ENCODE measurements around the gene MMP23B.

MMP23B gene

DNA sequence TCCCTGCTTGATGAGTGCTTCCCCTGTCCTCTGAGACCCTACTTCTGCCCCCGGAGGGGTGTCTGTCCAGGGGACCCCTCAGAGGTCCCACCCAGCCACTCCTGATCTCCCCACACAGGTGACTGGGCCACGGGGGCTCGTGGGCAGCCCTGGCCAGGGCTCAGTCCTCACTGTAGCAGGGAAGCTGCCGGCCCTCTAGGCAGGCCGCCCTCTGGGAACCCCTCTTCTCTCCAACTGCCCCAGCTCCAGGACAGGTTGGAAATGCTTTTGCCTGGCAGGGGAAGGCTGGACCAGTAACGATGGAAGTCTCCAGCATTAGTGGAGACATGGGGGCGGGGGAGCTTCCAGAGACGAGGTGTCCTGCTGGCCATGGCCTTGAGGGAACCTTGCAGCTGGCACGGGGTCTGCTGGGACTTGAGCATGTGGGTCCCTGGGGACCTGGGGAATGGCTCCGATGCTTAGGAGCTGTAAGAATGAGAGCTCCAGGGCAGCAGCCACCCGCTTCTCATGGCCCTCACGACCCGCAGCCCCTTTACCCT, 28.9 kb upstream of the MMP23B start:
- Histone ChIP-seq H3K27ac (ENCODE audit: low read depth, low read length) (no peak overlapping the region), H3K9me3 (ENCODE audit: control insufficient read depth in 1 of 2, low read length in 2 of 2) (no peaks in the 10 kb centered on the region), H3K27me3 (ENCODE audit: control insufficient read depth in 1 of 2, insufficient read depth in 2 of 2, low read length in 2 of 2) (peaks cover 5 to 9% of the 10 kb centered on the region in 2 donors), H3K9ac (ENCODE audit: low read depth in 1 of 2, low read length in 2 of 2) (no peak overlapping the region), H3K36me3 (ENCODE audit: control insufficient read depth in 1 of 2, insufficient read depth in 2 of 2, low read length in 2 of 2) (no peaks in the 10 kb centered on the region), H3K4me3 (ENCODE audit: low read depth in 1 of 2, low read length in 2 of 2) (no peak overlapping the region), H3K4me1 (ENCODE audit: control insufficient read depth in 1 of 2, insufficient read depth in 2 of 2, low read length in 2 of 2) (peaks cover 0 to 15% of the 10 kb centered on the region in 2 donors)

DNA sequence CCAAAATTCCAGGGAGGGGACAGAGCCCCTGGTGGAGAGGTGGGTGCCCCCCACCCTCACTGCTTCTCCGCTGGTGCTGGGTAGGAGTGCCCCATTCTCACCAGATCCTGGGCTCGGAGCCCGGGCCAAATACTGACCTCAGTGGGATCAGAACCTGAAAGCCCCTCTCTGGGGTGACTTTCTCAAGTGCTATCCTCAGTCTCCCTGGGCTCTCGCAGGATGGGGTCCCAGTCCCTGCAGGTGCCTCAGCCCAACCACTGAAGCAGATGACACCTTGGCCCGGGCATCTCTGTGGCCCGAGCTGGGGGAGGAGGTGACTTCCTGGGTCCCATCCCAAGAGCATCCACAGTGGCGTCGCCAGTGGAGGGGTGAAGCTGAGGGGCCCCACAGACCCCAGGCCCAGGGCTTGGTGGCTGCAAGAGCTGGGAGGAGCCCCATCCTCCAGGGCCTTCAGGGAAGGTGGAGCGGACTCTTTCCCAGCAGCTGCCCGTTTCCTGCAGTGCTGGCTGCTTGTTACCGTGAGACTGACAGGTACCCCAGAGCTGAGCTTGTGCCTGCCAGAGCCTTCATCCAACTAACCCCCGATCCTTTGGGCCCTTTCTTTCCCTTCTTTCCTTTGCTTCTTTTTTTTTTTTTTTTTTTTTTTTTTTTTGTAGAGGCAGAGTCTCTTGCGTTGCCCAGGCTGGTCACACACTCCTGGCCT, 28.2 kb upstream of the MMP23B start:
- H3K4me3 ChIP-seq (ENCODE audit: low read depth in 1 of 2, low read length in 2 of 2) = no peak overlapping the region
- peaks cover 0 to 15% of the 10 kb centered on the region in 2 donors for H3K4me1 ChIP-seq (ENCODE audit: control insufficient read depth in 1 of 2, insufficient read depth in 2 of 2, low read length in 2 of 2)
- peaks cover 5 to 6% of the 10 kb centered on the region in 2 donors for H3K27me3 ChIP-seq (ENCODE audit: control insufficient read depth in 1 of 2, insufficient read depth in 2 of 2, low read length in 2 of 2)
- no peak overlapping the region for H3K27ac ChIP-seq (ENCODE audit: low read depth, low read length)
- H3K9me3 ChIP-seq (ENCODE audit: control insufficient read depth in 1 of 2, low read length in 2 of 2) = no peaks in the 10 kb centered on the region
- H3K9ac ChIP-seq (ENCODE audit: low read depth in 1 of 2, low read length in 2 of 2) = no peak overlapping the region
- H3K36me3 ChIP-seq (ENCODE audit: control insufficient read depth in 1 of 2, insufficient read depth in 2 of 2, low read length in 2 of 2) = no peaks in the 10 kb centered on the region

DNA sequence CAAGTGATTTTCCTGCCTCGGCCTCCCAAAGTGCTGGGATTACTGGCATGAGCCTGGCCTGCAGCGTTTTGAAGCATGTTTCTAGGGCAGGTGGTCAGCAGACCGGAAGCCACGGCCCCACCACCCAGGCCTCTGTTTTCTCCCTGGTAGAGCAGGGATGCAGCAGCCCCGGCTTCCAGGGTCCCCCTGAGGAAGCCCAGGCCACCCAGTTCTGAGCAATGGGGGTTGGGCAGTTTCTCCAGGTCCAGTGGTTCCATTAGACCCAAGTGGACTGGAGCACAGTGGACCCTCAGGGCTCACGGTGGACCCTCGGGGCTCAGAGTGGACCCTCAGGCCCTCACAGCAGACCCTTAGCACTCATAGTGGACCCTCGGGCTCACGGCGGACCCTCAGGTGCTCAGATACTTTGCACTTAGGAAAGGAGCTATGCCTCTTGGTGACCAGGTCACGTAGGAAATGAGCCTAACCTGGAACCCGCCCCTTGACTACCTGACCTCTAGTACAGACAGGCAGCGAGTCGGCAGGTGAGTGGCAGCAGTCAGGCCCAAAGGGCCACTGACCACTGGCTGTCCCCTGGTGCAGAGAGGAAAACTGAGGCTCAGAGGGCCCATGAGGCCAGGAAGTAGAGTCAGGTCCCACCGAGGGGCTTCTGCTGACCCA, 27.5 kb upstream of the MMP23B start:
- Histone ChIP-seq H3K27me3 (ENCODE audit: control insufficient read depth in 1 of 2, insufficient read depth in 2 of 2, low read length in 2 of 2) (peaks cover 5 to 6% of the 10 kb centered on the region in 2 donors), H3K4me1 (ENCODE audit: control insufficient read depth in 1 of 2, insufficient read depth in 2 of 2, low read length in 2 of 2) (peaks cover 0 to 10% of the 10 kb centered on the region in 2 donors), H3K4me3 (ENCODE audit: low read depth in 1 of 2, low read length in 2 of 2) (no peak overlapping the region), H3K9ac (ENCODE audit: low read depth in 1 of 2, low read length in 2 of 2) (no peak overlapping the region), H3K27ac (ENCODE audit: low read depth, low read length) (no peak overlapping the region), H3K9me3 (ENCODE audit: control insufficient read depth in 1 of 2, low read length in 2 of 2) (no peaks in the 10 kb centered on the region), H3K36me3 (ENCODE audit: control insufficient read depth in 1 of 2, insufficient read depth in 2 of 2, low read length in 2 of 2) (no peaks in the 10 kb centered on the region)

DNA sequence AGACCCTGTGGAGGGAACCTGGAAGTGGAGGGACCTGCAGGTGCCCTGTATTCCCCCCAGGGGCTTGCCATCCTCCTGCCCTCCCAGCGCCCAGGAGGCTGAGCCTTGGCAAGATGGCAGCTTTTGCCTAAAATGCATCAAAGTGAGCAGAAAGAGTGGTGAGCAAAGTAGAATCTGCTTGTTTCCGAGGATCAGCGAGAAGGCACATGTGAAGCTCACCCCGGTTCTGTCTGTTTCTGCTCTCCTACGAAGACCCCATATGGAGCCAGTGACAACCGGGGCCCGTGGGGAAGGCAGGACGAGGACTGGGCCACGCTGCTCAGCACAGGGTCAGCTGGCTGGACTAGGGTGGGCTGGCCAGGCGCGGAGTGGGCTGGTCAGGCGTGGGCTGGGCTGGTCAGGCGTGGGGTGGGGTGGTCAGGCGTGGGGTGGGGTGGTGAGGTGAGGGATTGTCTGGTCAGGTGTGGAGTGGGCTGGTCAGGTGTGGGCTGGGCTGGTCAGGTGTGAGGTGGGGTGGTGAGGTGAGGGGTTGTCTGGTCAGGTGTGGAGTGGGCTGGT, 26.9 kb upstream of the MMP23B start:
- H3K4me1 ChIP-seq (ENCODE audit: control insufficient read depth in 1 of 2, insufficient read depth in 2 of 2, low read length in 2 of 2) = peaks cover 0 to 10% of the 10 kb centered on the region in 2 donors
- H3K9ac ChIP-seq (ENCODE audit: low read depth in 1 of 2, low read length in 2 of 2) = no peak overlapping the region
- H3K27me3 ChIP-seq (ENCODE audit: control insufficient read depth in 1 of 2, insufficient read depth in 2 of 2, low read length in 2 of 2) = peaks cover 5 to 6% of the 10 kb centered on the region in 2 donors
- H3K36me3 ChIP-seq (ENCODE audit: control insufficient read depth in 1 of 2, insufficient read depth in 2 of 2, low read length in 2 of 2) = no peaks in the 10 kb centered on the region
- no peak overlapping the region for H3K27ac ChIP-seq (ENCODE audit: low read depth, low read length)
- no peak overlapping the region for H3K4me3 ChIP-seq (ENCODE audit: low read depth in 1 of 2, low read length in 2 of 2)
- H3K9me3 ChIP-seq (ENCODE audit: control insufficient read depth in 1 of 2, low read length in 2 of 2) = no peaks in the 10 kb centered on the region

DNA sequence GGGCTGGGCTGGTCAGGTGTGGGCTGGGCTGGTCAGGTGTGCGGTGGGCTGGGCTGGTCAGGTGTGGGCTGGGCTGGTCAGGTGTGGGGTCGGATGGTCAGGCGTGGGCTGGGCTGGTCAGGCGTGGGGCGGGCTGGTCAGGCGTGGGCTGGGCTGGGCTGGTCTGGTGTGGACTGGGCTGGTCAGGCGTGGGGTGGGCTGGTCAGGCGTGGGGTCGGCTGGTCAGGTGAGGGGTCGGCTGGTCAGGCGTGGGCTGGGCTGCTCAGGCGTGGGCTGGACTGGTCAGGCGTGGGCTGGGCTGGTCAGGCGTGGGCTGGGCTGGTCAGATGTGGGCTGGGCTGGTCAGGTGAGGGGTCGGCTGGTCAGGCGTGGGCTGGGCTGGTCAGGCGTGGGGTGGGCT, 26.2 kb upstream of the MMP23B start:
- H3K27ac ChIP-seq (ENCODE audit: low read depth, low read length) = no peak overlapping the region
- H3K4me1 ChIP-seq (ENCODE audit: control insufficient read depth in 1 of 2, insufficient read depth in 2 of 2, low read length in 2 of 2) = peaks cover 0 to 5% of the 10 kb centered on the region in 2 donors
- H3K9ac ChIP-seq (ENCODE audit: low read depth in 1 of 2, low read length in 2 of 2) = no peak overlapping the region
- H3K36me3 ChIP-seq (ENCODE audit: control insufficient read depth in 1 of 2, insufficient read depth in 2 of 2, low read length in 2 of 2) = no peaks in the 10 kb centered on the region
- no peaks in the 10 kb centered on the region for H3K9me3 ChIP-seq (ENCODE audit: control insufficient read depth in 1 of 2, low read length in 2 of 2)
- peaks cover 5 to 6% of the 10 kb centered on the region in 2 donors for H3K27me3 ChIP-seq (ENCODE audit: control insufficient read depth in 1 of 2, insufficient read depth in 2 of 2, low read length in 2 of 2)
- H3K4me3 ChIP-seq (ENCODE audit: low read depth in 1 of 2, low read length in 2 of 2) = no peak overlapping the region

DNA sequence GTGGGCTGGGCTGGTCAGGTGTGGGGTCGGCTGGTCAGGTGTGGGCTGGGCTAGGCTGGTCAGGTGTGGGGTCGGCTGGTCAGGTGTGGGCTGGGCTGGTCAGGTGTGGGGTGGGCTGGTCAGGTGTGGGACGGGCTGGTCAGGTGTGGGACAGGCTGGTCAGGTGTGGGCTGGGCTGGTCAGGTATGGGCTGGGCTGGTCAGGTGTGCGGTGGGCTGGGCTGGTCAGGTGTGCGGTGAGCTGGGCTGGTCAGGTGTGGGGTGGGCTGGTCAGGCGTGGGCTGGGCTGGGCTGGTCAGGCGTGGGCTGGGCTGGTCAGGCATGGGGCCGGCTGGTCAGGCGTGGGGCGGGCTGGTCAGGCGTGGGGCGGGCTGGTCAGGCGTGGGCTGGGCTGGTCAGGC, 25.7 kb upstream of the MMP23B start:
- H3K9me3 ChIP-seq (ENCODE audit: control insufficient read depth in 1 of 2, low read length in 2 of 2) = no peaks in the 10 kb centered on the region
- H3K9ac ChIP-seq (ENCODE audit: low read depth in 1 of 2, low read length in 2 of 2) = no peak overlapping the region
- no peak overlapping the region for H3K27ac ChIP-seq (ENCODE audit: low read depth, low read length)
- peaks cover 2 to 5% of the 10 kb centered on the region in 2 donors for H3K27me3 ChIP-seq (ENCODE audit: control insufficient read depth in 1 of 2, insufficient read depth in 2 of 2, low read length in 2 of 2)
- H3K4me1 ChIP-seq (ENCODE audit: control insufficient read depth in 1 of 2, insufficient read depth in 2 of 2, low read length in 2 of 2) = peaks cover 0 to 5% of the 10 kb centered on the region in 2 donors
- no peaks in the 10 kb centered on the region for H3K36me3 ChIP-seq (ENCODE audit: control insufficient read depth in 1 of 2, insufficient read depth in 2 of 2, low read length in 2 of 2)
- H3K4me3 ChIP-seq (ENCODE audit: low read depth in 1 of 2, low read length in 2 of 2) = no peak overlapping the region

DNA sequence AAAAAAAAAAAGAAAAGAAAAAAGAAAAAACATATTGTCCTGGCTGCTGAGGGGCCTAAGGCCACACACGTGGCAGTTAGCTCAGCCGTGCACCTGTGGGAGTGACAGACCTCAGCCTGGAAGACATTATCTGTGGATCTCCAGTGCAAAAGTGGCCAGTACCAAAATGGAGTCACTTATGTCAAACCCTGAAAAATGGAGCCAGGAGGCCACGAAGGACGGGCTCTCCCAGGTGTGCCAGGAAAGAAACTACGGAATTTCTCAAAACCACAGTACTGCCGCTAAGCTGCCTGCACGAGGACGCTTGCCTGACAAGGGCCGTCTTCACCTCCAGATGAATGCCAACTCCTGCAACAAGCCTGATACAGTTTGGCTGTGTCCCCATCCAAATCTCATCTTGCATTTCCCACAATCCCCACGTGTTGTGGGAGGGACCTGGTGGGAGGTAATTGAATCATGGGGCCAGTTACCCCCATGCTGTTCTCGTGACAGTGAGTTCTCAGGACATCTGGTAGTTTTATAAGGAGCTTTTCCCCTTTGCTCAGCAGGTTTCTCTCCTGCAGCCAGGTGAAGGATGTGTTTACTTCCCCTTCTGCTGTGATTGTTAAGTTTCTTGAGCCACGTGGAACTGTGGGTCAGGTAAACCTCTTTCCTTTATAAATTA, 22.0 kb upstream of the MMP23B start:
- Histone ChIP-seq H3K4me3 (ENCODE audit: low read depth in 1 of 2, low read length in 2 of 2) (no peak overlapping the region), H3K27ac (ENCODE audit: low read depth, low read length) (no peak overlapping the region), H3K4me1 (ENCODE audit: control insufficient read depth in 1 of 2, insufficient read depth in 2 of 2, low read length in 2 of 2) (peaks cover 9 to 20% of the 10 kb centered on the region in 2 donors), H3K27me3 (ENCODE audit: control insufficient read depth in 1 of 2, insufficient read depth in 2 of 2, low read length in 2 of 2) (no peaks in the 10 kb centered on the region), H3K9ac (ENCODE audit: low read depth in 1 of 2, low read length in 2 of 2) (no peak overlapping the region), H3K9me3 (ENCODE audit: control insufficient read depth in 1 of 2, low read length in 2 of 2) (no peaks in the 10 kb centered on the region), H3K36me3 (ENCODE audit: control insufficient read depth in 1 of 2, insufficient read depth in 2 of 2, low read length in 2 of 2) (no peaks in the 10 kb centered on the region)

DNA sequence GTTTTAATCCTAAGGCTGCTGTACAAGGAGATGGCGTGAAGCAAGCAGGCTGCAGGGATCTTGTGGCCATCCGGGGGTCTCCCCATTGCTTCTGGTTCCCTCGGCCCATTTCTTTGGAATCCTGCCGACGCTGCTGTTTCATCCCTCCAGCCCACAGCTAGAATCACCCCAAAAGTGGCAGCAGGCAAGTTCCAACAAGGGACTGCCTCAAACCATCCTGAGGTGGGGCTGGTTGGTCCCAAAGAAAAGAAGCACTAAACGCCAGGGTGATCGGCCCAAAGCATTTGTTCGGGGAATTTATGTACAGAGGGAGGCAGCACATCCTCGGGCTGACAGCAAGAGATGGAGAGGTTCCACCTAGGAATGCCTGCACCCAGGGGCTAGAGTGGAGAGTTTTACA, 21.2 kb upstream of the MMP23B start:
- H3K4me1 ChIP-seq (ENCODE audit: control insufficient read depth in 1 of 2, insufficient read depth in 2 of 2, low read length in 2 of 2) = peaks cover 9 to 20% of the 10 kb centered on the region in 2 donors
- no peak overlapping the region for H3K9ac ChIP-seq (ENCODE audit: low read depth in 1 of 2, low read length in 2 of 2)
- H3K27ac ChIP-seq (ENCODE audit: low read depth, low read length) = no peak overlapping the region
- no peak overlapping the region for H3K4me3 ChIP-seq (ENCODE audit: low read depth in 1 of 2, low read length in 2 of 2)
- H3K36me3 ChIP-seq (ENCODE audit: control insufficient read depth in 1 of 2, insufficient read depth in 2 of 2, low read length in 2 of 2) = no peaks in the 10 kb centered on the region
- H3K27me3 ChIP-seq (ENCODE audit: control insufficient read depth in 1 of 2, insufficient read depth in 2 of 2, low read length in 2 of 2) = no peaks in the 10 kb centered on the region
- no peaks in the 10 kb centered on the region for H3K9me3 ChIP-seq (ENCODE audit: control insufficient read depth in 1 of 2, low read length in 2 of 2)

DNA sequence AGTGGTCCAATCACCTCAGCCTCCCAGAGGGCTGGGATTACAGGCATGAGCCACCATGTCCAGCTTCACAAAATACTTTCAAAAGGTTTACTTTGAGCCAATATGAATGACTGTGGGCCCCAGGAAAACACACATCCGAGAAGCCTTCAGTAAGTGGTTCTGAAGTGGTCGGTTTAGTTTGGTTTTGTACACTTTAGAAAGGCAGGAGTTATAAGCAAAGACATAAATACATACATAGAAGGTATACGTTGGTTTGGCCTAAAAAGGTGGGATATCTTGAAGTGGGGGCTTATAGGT, 19.9 kb upstream of the MMP23B start:
- peaks cover 16 to 24% of the 10 kb centered on the region in 2 donors for H3K4me1 ChIP-seq (ENCODE audit: control insufficient read depth in 1 of 2, insufficient read depth in 2 of 2, low read length in 2 of 2)
- no peak overlapping the region for H3K9ac ChIP-seq (ENCODE audit: low read depth in 1 of 2, low read length in 2 of 2)
- no peaks in the 10 kb centered on the region for H3K27me3 ChIP-seq (ENCODE audit: control insufficient read depth in 1 of 2, insufficient read depth in 2 of 2, low read length in 2 of 2)
- H3K27ac ChIP-seq (ENCODE audit: low read depth, low read length) = no peak overlapping the region
- no peaks in the 10 kb centered on the region for H3K36me3 ChIP-seq (ENCODE audit: control insufficient read depth in 1 of 2, insufficient read depth in 2 of 2, low read length in 2 of 2)
- H3K4me3 ChIP-seq (ENCODE audit: low read depth in 1 of 2, low read length in 2 of 2) = no peak overlapping the region
- H3K9me3 ChIP-seq (ENCODE audit: control insufficient read depth in 1 of 2, low read length in 2 of 2) = no peaks in the 10 kb centered on the region
